Astrocyte of the cerebellum (primary cell): Measurements from ENCODE around the gene SLC39A7.
A peak's percentile ranks its signal among the peaks of the same experiment; 100 is the strongest.

Experiments
- DNase-seq: peaks from one replicate; pipeline ENCODE4 v3.0.0-alpha.2; 2011; ENCODE audit warnings: low read depth
- H3K4me3 ChIP-seq: 2 replicates; pipeline ENCODE4 v1.5.1; 2011; ENCODE audit warnings: mild to moderate bottlenecking, low read depth, low read length, moderate library complexity
- in situ Hi-C: cut with HindIII; loops from 2 replicates; pipeline ENCODE4 v1.10.0; 2017; ENCODE audit warnings: low sequenced_read_pairs
- TF ChIP-seq, protein P1 (sequence below): IDR thresholded peaks from 2 replicates; pipeline ENCODE4 v1.5.1; 2012; ENCODE audit warnings: low read length, low read depth, moderate library complexity, mild to moderate bottlenecking; ENCODE audit errors: missing control alignments

Gene SLC39A7

DNA sequence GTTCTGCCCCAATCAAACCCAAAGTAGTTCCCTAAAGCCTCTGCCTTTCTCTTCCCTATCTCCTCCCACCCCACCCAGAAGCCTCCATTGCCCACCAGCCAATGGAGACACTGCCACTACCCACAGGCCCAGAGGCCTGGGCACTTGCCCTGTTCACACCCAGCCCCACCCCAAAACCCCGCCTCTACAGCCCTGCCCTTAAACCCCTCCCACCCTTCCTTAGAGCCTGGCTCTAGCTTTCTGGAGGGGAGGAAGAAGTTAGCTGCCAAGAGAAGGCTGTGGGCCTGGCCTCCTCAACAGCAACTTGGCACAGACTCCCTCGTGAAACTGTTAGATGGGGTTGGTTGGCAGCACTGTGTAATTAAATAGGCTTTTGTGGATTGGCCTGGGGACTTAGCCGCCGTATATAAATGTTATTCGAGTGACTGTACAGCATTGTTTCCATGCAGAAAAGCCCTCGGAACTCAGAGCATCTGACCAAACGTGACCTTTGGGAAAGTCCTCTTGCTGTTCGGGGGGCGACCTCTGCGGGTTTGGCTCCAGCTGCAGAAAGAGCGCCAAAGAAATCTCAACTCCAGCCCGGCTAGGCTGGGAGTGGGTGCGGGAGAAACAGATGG is 39.8 kb upstream of the SLC39A7 start:
- H3K4me3 ChIP-seq: no peak overlapping the region
- DNase-seq: peak; percentile 85
- in situ Hi-C loops: no loop called here
- TF ChIP-seq, protein P1, sequence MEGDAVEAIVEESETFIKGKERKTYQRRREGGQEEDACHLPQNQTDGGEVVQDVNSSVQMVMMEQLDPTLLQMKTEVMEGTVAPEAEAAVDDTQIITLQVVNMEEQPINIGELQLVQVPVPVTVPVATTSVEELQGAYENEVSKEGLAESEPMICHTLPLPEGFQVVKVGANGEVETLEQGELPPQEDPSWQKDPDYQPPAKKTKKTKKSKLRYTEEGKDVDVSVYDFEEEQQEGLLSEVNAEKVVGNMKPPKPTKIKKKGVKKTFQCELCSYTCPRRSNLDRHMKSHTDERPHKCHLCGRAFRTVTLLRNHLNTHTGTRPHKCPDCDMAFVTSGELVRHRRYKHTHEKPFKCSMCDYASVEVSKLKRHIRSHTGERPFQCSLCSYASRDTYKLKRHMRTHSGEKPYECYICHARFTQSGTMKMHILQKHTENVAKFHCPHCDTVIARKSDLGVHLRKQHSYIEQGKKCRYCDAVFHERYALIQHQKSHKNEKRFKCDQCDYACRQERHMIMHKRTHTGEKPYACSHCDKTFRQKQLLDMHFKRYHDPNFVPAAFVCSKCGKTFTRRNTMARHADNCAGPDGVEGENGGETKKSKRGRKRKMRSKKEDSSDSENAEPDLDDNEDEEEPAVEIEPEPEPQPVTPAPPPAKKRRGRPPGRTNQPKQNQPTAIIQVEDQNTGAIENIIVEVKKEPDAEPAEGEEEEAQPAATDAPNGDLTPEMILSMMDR: no peak

DNA sequence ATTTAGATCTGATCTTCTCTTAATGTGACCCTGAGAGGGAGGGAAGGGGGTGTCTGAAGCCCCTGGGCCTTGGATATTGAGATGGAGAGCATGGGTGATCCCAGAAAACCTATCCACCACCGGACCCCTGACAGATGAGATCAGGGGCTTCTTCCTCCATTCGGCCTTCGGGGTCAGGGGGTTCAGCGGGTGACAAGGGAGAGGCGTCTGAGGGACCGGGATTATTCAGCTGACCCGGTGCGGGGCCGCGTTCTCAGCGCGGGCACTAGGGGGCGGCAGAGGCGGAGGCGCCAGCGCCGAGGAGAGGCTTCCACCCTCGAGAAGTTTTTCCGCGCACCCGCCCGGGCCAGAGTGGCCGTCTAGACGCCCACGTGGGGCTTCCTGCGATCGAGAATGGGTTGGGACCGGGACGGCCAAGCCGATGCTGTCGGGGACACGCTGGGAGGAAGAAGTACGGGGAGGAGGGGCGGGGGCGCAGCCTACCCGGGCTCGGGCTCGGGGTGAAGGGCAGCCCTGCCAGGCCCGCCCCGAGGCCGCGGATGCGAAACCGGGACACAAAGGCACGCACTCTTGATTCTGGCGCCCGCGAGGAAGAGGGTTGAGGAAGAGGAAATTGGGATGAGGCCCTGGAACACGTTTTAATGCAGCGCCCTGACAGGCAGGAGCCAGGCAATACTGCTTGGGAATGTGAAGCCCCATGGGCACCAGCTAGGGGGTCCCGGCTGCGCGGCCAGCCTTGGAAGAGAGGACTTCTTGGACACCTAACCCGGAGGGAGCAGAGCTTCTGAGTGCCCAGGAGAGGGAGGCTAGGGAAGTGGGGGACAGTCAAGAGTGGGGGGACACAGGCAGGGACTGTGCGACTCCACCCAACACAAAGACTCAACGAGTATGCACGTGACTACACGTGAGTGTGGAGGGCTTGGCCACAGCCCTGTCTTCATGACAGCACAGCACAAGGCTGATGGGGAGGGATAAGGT is 39.0 kb upstream of the SLC39A7 start:
- DNase-seq: no peak
- TF ChIP-seq, protein P1: peak; percentile 87
- peak overlapping the region; percentile 29 for H3K4me3 ChIP-seq
- in situ Hi-C loops: no loop called here

DNA sequence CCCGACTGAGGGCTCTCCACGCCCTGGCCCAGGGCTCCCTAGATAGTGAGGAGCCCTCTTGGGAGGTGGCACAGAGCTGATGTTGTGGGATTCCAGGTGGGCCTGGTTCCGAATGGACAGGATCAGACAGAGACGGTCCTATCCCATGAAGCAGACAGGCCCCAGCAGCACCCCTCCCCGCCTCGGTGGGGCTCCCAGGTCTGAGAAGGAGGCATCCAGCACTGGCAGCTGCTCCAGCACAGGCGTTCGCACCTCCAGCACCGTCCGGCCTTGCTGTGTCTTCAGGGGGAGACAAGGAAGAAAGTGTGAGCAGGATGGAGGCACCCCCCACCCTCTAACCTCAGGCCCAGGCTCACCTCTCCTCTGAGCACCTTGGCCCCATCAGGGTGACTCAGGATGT is 37.1 kb upstream of the SLC39A7 start:
- DNase-seq: no peak
- H3K4me3 ChIP-seq: no peak overlapping the region
- TF ChIP-seq, protein P1: no peak
- in situ Hi-C loops: no loop called here

DNA sequence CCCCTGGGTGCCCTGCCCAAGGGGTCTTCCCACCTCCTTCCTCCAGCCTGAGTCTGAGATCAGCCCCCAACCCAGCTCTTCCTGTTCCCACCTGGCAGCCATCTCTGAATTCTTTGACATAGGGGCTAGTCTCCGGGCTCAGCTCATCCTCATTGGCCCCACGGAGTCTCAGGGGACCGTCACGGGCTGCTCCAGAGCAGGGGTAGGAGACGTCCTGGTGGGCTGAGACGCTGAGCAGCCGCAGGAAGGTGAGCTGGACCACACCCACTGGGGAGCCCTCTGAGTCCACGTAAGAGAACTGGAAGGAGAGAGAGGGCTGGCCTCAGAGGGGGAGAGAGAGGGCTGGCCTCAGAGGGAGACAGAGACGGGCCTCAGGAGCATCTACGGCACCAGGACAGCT is 36.5 kb upstream of the SLC39A7 start:
- in situ Hi-C loops: no loop called here
- H3K4me3 ChIP-seq: no peak overlapping the region
- TF ChIP-seq, protein P1: no peak
- no peak for DNase-seq

DNA sequence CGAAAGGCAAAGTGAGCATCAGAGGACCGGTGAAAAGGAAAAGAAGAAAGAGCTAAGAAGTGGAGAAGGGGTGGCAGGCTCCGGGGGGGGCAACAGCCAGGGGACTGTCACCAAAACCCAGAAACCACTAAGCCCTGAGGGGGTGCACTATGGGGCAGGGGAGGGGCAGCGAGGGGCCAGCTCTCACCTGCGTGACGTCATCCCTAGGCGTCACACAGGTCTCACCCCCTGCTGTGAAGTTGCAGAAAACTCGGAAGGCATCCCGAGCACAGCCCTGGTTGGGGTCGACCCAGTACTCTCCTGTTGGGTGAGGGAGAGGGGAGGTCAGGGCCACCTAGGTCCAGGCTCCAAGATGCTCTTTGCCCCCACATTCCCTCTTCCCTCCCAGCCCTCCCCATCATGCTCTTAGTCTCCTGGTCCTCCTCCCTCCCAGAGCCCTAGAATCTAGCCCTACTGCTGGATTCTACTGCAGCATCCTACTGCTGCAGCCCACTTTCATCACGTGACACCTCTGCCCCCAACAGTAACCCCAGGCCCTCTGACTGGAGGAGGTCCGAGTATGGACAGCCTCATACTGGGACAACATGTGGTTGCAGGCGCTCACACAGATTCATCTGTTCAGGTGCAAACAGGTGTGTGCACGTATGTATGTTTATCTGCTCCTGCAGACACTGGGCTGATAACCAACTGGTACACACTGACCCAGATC is 35.8 kb upstream of the SLC39A7 start:
- TF ChIP-seq, protein P1: no peak
- no peak overlapping the region for H3K4me3 ChIP-seq
- no peak for DNase-seq
- in situ Hi-C loops: no loop called here

DNA sequence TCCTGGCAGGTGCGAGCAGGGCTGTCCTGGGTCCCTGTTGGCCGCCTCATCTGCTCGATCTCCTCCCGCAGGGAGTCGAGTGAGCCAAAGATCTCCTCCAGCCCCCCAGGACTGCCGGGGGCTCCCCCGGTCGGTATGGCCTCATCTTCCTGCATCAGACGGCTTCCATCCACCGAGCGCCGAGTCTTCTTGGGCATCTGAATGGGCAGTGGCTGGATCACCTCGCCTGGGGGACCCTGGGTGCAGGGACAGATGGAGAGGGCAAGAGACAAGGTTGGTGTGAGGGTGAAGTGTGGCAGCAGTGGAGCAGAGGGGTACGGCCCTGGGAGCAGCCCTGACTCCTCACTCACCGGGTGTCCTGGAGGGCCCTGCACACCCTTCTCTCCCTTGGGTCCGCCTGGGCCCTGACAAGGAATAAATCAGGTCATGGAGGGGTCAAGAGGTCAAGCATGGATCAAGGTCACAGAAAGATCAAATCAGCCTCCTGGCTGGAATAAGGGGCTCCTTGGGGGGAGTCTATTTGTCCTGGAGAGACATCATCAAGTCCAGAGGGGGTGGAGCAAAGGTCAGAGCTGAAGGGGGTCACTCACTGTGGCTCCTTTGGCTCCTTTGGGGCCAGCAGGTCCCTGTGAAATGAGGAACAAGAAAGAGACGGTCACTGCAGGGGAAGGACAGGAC is 34.9 kb upstream of the SLC39A7 start:
- in situ Hi-C loops: no loop called here
- H3K4me3 ChIP-seq: no peak overlapping the region
- no peak for DNase-seq
- TF ChIP-seq, protein P1: no peak
